ENCODE data around the gene CLSTN2.

Gene CLSTN2

DNA sequence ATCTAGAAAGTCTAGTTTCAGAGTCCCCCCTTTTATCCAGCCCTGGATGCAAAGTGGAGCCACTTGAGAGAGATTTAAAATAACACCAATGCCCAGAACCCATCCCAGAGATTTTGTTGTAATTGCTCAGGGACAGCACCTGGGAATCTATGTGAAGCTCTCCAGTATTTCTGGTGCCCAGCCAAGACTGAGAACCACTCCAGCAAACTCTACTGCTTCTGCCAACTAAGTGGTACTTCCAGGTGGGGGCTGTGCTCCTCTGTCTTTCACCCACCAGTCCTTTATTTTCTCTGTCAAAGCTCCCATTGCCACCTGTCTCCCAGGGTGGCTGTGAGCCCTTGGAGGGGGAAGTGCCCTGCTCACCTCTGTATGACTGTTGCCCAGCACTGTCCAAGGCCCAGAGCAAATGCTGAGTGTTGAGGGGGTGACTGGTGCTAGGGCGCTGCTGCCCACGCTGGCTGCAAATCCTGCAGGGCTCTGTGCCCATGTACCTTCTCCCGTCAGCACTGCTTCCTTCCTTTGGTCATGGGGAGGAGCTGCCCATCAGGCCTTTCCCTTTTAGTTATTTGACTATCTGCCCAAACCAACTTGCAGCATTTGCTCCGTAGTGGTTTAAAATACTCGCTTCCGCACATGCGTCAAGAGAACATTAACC, 9.4 kb downstream of the CLSTN2 start:
- DNase-seq (ENCODE audit: low spot score) = no peak

DNA sequence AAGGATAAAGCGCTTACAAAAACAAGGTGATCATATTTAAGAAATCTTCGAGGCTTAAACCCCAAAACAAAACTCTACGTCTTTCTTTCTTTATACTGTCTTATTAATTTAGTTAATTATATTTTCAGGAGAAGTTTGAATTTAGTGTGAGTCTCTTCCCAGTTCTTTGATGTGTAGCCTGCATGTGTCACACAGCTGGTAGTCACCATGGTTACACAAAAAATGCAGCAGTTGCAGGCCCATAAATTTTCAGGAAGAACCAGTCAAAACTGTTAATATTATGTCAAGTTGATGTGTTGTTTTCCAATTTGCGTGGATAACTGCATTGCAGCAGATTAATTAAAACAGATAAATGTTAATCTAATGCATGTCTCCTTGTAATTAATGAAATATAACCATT, 10.4 kb downstream of the CLSTN2 start:
- no peak for DNase-seq (ENCODE audit: low spot score)

DNA sequence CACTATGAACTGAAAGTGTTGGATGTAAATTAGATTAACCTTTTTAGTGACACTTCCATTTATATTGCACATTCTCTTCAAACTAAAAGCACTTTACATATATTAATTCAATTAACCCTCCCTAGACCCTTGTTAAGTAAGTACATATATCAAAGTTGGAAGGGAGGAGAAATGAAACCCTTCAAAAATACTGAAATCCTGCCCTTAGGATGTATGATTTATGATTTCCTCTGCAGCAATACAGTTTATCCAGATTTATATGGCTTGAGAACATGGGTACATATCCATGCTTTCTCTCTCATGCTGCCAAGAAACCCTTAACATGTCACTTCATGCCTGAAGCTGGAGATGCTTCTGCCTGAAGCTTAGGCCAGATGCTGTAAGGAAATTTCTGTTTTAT, 11.0 kb downstream of the CLSTN2 start:
- DNase-seq (ENCODE audit: low spot score) = no peak

DNA sequence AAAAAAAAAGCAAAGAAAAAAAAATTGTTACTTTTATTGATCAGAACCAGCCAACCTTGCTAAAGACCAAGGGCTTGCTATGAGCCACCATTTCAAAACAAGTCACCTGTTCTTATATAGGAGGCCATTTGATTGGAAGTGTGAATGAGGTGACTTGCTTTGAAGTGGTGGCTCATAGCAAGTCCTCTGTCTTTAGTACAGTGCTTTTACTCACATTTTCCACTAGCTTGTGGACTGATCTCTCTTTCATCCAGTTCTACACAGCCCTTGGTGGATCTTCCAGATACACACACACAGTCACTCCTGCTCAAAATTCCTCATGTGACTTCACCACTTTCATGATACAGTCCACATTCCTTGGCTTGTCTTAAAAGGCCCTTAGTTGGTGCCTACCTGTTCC, 13.5 kb downstream of the CLSTN2 start:
- no peak for DNase-seq (ENCODE audit: low spot score)

DNA sequence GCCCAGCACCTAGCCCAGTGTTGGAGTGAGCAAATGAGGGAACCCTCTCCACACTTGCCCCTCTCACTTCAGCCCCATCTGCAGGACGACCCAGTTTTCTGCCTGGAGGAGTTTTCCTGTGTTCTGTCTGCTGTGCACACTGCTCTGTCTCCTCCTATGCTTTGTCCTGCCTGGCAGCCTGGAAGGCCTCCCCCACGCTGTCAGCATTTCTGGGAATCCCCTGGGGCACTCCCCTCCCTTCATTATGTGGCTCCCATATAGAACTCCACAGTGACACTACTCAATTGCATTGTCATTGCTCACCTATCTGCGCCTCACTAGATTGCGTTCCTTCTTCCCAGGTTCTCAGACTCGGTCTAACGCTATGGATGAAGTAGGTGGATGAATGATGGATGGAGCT, 13.9 kb downstream of the CLSTN2 start:
- no peak for DNase-seq (ENCODE audit: low spot score)

DNA sequence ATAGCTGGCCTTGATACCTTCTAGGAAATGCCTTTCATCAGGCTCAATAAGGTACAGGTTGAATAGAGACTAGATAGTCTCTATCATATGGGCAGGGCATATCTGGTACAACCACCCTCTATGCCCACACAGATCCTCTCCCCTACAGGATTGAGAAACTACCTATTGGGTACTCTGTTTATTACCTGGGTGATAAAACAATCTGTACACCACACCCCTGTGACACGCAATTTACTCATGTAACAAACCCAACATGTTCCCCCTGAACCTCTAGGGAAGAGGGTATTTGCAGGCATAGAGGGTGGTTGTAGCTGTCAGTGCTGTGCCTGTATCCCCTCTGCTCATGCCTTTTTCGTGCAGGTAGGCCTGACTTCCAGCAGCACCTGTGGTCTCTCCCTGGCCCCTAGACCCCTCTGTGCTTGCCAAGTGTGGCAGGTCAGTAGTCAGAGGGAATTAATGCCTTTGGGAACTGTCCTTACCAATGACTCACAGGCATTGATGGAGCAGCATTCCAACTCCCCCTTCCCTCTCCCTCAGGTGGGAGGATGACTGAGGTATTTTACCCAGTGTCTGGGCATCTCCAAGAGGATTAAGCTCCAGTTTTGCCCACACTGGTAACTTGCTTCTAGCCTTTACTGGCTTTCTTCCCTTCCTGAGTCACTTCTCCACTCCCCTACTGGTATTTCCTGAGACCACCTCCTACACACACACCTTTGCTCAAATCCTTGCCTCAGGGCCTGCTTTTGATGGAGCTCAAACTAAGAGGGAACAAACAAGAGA, 18.3 kb downstream of the CLSTN2 start:
- no peak for DNase-seq (ENCODE audit: low spot score)

DNA sequence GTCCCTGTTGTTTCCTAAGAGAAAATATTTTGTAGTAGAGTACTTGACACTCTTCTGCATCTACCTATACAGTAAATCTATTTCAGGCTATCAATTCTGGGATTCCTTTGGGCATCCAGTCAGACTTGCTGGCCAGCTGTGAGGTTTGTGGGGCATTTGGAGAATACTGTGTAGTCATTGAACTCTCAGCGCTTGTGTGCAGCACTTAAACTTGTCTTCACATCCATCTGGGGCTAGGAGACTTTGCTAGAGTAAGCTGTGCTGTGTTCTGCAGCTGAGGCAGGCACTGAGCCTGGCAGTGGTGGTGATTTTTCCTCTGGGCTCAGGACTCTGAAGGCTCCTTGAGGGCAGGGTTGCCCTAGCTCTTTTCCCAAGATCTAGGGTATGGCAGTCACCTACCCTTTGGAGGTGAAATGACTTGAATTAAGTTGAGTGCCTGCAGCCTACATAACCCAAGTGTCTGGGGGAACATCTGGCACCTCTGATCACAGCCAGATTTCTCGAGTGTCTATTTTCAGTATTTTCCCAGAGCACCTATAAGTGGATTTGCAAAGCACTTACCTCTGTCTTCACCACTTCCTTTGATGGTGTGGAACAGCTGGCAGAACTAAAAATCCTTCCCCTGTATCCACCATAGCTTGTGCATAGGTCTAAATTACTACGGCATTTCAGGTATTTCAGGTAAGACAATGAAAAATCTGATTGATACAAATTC, 19.3 kb downstream of the CLSTN2 start:
- no peak for DNase-seq (ENCODE audit: low spot score)

DNA sequence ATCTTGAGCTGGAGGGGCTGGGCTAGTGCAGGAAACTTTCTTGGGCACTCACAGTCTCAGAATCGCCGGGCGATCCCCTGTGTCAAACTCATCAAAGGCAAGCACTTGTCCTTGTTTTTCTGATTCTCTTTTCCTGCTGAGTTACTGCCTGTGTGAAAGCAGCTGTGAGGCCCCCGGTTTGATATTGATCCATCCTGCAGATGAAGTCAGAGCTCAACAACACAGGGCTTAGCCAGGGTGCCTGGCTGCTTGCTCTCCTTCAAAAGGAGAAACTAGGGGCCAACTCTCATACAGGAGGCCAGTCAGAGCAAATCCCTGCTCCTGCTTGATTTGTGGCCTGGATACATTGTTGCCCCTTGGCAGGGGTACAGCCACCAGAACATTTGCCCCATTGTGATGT, 22.9 kb downstream of the CLSTN2 start:
- no peak for DNase-seq (ENCODE audit: low spot score)

DNA sequence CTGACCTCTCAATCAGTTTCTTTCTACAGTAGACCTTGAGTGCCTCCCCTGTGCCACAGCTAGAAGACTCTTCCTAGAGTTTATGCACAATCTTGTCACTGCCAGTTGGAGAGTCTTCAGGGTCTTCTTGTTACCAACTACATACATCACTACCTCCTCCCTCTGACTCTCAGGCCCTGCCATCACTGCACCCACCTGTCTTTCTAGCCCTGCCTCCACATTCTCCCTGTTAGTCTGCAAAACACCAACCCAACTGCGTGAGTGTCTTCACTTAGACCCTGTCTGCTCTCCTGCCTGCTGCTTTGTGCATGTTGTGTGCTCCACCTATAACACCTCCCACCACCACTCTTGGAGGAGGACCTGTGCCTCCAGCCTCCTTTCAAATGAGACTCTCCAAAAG, 34.4 kb downstream of the CLSTN2 start:
- no peak for DNase-seq (ENCODE audit: low spot score)

DNA sequence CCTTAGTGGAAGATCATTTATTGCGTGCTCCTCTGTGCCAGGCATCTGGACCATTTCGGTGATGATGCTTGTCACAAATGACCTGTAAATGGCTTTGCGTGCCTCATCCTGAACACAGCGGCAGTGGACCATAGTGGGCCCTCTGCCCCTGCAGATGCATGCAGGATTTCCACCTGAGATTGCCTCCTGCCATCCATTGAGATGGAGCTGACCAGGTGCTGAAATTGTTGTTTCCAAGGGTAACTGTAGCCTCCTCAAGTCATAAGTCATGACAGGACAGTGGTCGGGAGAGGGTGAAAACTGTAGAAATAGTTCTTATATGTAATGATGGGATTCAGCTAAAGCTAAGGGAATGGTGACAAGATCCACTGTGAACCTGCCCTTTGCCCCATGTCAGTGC, 35.5 kb downstream of the CLSTN2 start:
- DNase-seq (ENCODE audit: low spot score) = no peak

DNA sequence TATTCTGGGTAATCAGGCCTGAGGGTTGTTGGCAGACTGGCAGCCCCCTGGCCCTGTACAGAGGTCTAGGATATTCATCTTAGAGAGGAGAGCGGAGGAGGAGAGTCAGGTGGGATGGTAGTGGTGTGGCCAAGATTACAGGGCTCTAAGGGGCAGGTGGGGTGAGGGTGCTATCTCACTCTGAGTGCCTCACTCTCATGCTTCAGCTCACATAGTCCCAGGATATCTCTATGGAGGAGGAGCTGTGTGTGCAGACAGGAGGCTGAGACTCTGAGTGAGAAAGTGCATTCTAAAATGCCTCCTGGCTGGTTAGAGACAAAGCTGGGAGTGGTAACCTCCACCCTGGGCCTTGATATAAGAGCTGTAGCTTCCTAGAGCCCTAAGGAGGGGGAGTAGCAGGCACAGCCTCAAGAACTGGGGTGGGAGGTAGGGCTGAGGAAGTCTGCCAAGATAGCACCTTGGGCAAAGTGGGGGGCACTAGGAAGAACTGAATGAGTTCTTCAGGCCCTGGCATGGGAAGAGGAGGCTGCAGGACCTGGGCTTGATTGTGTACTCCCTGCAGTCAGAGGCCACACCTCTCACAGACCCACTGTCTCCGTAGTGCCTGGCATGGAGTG, 39.9 kb downstream of the CLSTN2 start:
- DNase-seq (ENCODE audit: low spot score) = no peak

DNA sequence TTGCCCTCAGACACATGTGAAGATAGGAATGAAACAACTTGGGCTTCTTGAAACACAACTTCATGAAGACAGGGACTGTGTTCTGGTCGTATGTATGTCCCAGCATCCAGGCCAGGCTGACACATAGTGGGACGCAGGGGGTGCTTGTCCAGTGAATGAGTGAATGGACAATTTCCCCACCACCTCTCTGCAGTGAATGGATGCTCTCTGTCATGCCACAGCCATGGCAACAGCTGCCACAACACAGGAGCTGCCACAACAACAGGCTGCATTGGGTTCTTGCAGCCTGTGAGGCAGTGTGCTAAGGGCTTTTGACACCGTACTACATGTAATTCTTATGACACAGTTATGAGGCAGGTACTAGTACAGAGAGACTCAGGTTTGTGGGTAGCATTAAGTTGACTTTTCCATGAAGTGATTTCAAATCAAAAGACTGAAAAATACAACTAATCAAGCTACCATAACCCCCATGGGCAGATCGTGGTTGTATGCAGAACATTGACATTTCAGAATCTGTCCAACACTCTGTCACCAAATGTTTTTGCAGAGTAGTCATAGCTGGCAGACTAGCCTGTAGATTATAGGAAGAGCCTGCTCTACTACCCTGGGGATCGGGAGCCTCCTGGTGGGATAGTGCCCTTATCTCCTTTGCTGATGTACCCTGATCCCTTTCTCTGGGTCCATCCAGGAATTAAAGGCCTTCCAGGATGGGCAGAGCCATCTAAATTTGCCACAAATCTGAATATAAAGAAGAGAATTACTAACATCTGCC, 40.8 kb downstream of the CLSTN2 start:
- no peak for DNase-seq (ENCODE audit: low spot score)

DNA sequence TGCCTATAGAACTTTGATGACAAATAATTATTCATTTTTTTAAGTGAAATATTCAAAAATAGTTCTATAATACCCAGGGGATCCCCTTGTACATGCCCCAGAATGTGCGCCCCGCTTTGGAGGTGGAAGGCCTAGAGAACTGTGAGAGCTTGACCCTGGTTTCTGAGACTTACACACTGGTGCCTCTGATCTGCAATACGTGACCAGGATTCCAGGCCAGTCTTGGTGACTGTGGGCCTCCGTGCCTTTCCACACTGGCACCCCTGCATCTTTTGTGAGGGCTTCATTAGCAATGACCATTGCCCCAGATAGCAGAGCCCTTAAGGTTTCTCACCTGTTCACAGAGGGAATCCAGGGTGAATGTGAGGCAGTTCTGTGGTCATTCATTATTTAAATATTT, 44.0 kb downstream of the CLSTN2 start:
- DNase-seq (ENCODE audit: low spot score) = no peak

DNA sequence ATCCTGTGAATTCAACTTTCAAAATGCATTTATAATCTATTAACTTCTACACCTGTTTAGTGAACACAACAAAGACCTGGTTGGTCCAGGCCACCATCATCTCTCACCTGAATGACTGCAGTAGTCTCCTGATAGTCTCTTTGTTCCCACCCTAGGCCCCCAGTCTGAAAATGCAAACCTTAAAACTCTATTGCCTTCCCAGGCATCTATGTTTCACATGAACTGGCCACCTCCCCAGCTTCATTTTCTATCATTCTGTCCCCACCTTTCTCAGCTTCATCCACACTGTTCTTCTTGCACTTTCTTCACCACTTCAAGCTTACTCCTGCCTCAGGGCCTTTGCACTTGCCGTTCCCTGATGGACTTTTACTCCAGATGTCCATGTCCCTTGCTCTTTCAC, 45.0 kb downstream of the CLSTN2 start:
- DNase-seq (ENCODE audit: low spot score) = no peak

DNA sequence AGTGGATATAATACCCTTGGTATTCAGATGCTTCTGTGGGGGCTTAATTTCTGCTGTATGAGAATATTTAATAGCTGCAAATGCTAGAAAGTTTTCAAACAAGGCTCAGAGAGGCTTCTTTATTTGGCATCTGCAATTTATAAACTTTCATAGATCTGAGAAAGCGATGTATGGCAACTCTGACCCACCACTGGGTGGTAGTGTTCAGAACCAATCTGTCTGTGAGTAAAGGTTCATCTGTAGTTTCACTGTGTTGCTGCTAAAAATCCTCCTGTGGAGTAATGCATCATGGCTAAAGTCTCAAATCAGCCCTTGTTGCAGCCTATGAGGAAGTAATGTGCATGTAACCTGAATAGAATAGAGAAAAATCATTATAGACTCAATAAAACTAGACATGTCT, 47.4 kb downstream of the CLSTN2 start:
- no peak for DNase-seq (ENCODE audit: low spot score)

DNA sequence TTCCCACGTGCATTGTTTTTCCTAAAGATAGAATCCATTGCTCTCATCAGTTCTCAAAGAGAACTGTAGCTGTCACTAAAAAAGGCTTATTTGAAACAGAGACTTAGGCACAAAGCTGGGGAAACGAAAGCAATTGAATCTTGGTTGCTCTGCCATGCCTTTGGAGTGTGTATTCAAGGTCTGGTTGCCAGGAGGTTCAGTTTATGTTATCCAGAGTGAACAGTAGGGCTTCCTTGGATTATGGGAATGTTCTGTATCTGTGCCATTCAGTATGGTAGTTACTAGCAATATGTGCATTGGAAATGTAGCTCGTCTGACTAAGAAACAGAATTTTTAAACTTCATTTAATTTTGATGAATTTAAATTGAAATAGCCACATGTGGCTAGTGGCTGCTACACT, 50.6 kb downstream of the CLSTN2 start:
- DNase-seq (ENCODE audit: low spot score) = no peak

DNA sequence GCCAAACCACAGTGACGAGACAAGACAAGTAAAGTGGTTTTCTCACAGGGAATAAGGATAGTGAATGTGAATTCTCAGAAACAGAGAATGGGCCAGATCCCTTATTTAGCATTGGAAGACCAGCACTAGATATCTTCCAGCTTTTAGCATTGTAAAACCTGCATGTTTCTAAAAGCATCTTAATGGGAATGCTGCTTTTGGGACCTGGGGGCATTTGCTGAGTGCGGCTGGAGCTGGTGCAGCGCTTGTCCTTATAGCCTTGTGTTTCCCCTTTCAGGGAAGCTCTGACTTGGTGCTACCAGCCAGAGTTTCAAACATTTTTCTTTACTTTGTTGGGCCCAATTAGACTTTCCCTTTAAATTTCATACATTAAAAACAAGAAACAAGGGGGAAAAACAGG, 52.9 kb downstream of the CLSTN2 start:
- DNase-seq (ENCODE audit: low spot score) = no peak

DNA sequence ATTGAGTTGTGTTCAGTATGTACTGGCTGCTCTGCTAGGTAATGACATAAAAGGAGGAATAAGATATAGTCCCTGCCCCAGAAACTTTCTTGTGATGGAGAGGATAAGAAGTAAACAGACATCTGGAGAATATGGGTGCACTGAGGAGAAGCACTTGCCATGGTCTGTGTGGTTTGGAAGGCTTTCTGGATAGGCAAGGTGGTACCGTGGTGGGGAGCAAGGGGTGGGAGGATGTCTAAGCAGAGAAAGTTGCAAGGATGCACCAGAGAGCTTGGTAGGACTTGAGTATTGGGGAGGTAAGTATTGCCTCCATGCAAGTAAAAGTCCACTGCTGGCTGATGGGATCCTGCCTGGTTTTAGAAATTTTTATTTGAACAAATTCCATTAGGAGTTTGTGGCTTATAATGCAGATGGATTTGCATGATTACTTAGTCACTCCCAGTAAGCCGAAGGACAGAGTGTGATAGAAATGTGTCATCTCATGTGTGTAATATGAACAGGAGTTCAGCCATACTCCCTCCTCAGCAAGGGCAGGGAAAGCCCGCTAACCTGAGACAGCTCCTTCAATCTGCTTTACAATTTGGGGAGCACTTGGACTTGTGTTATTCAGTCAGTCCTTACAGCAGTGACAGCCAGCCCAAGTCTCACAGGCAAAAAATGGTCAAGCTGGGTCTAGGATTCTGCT, 53.6 kb downstream of the CLSTN2 start:
- DNase-seq (ENCODE audit: low spot score) = no peak

DNA sequence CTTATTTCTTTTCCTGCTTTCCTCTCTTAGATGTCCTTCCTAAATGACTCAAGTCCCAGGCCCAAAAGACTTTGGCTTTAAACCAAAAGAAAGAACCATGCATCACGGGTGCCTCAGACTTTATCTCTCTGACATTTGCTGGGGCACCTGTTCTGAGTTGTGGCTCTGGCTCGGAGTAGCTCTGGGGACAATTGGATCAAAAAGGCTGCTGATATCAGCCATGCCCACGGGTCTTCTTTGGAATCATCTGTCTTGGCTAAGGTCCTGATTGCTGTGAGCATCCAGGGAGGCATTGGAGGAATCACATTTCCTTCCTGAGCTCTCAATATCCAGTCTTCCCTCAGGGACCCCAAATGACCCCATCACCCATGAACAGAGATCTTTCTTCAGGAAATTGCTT, 59.9 kb downstream of the CLSTN2 start:
- DNase-seq (ENCODE audit: low spot score) = no peak

DNA sequence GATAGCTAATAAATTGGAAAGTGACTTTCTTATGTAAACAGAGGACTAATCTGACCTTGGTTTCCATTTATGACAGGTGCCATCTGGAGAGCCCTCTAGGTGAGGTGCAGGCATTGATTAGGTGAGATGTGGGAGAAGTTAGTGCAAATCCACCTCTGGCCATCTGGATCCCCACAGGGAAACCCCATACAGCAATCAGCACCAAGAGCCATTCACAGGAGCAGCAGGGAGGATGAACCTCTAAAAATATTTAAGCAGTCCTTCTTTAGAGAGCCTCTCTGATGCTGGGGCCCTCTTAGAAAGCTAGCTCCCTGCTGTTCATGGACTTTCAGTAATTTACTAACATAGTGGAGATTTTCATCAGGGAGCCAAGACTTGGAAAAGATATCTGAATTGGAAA, 69.3 kb downstream of the CLSTN2 start:
- no peak for DNase-seq (ENCODE audit: low spot score)

DNA sequence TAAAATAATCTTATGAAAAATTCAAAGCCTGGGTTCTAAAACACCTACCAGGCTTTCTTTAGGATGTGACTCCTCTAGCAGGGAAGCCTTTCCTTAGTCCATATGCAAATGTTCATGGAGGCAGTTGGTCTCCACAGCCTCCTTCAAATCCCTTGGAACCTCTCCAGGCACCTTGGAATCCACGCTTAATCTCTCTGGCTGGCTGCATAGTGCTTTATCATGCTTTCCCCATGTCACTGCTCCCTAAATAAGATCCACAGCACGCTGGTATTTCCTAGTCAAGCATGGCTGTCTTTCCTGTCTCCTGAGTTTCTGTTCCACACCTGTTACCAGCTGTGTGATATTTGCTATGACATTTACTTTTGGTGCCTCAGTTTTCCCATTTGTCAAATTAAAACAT, 71.3 kb downstream of the CLSTN2 start:
- DNase-seq (ENCODE audit: low spot score) = no peak

DNA sequence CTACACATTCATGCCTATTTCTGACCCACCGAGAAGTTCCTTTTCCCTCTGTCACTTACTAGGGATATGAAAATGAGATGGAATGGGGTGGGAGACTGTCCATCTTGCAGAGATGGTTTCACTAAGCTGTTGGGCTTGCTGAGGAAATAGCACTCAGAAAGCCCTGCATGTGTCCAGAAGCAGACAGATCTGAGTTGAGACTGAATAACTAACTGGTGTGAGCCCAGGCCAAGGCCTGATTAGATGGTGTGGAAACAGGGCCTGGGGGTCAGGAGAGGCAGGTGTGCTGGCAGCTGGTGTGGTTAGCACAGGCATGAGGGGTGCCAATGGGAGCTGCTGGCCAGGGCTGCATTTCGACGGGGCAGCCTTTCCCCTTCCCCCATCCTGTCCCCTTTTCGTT, 72.1 kb downstream of the CLSTN2 start:
- no peak for DNase-seq (ENCODE audit: low spot score)
